ENCODE results near the gene DFFB. TPM values are rescaled to one million over a fixed set of nuclear protein-coding genes. Genes with fewer than 3 reads are reported as not detected.
A peak's percentile ranks its signal among the peaks of the same experiment; 100 is the strongest.

DFFB gene
- total and polyA plus RNA-seq, 8 donors = 5.4 to 14.7 (median 11.2) TPM

GRCh38 chr1:3883194-3883925 is 26.1 kb downstream of the DFFB start:
- Histone ChIP-seq H3K4me3 (no peak overlapping the region), H3K4me1 (no peaks in the 10 kb centered on the region), H3K27ac (no peak overlapping the region), H3K36me3 (peaks cover 0 to 83% of the 10 kb centered on the region in 2 donors), H3K9me3 (peaks cover 0 to 14% of the 10 kb centered on the region in 2 donors), H3K27me3 (no peaks in the 10 kb centered on the region)
- intact Hi-C loops (cut with DNase I) = no loop called here
- DNase-seq (peak in 1 of 4 donors; percentile 31), ATAC-seq (no peak)
- TF ChIP-seq CTCF (IDR thresholded peaks at IDR 0.05) = no peak

- no peaks in the 10 kb centered on the region for H3K9me3 ChIP-seq
- no peak overlapping the region for H3K4me3 ChIP-seq
- intact Hi-C loops (cut with DNase I) = no loop called here
- no peak overlapping the region for H3K27ac ChIP-seq
- H3K36me3 ChIP-seq = peaks cover 0 to 83% of the 10 kb centered on the region in 2 donors
- no peaks in the 10 kb centered on the region for H3K27me3 ChIP-seq
- DNase-seq = peak in 1 of 4 donors; percentile 43
- no peak for ATAC-seq
- TF ChIP-seq CTCF (IDR thresholded peaks at IDR 0.05) = no peak
- peaks cover 0 to under 1% of the 10 kb centered on the region in 2 donors for H3K4me1 ChIP-seq
These were observed 27.7 kb downstream of the DFFB start for GRCh38 chr1:3884966-3885365.

GRCh38 chr1:3885611-3886010 is 28.3 kb downstream of the DFFB start:
- ATAC-seq = no peak
- TF ChIP-seq CTCF (IDR thresholded peaks at IDR 0.05) = no peak
- H3K4me1 ChIP-seq = peaks cover 0 to 7% of the 10 kb centered on the region in 2 donors
- no peak overlapping the region for H3K4me3 ChIP-seq
- H3K27ac ChIP-seq = no peak overlapping the region
- DNase-seq = peak in 1 of 4 donors; percentile 57
- no peaks in the 10 kb centered on the region for H3K9me3 ChIP-seq
- H3K27me3 ChIP-seq = no peaks in the 10 kb centered on the region
- intact Hi-C loops (cut with DNase I) = no loop called here
- peaks cover 0 to 83% of the 10 kb centered on the region in 2 donors for H3K36me3 ChIP-seq

GRCh38 chr1:3886106-3886670 is 28.9 kb downstream of the DFFB start:
- H3K27ac ChIP-seq = no peak overlapping the region
- peaks cover 0 to 83% of the 10 kb centered on the region in 2 donors for H3K36me3 ChIP-seq
- TF ChIP-seq CTCF (IDR thresholded peaks at IDR 0.05) = no peak
- DNase-seq (peak in 1 of 4 donors; percentile 67), ATAC-seq (no peak)
- no peak overlapping the region for H3K4me3 ChIP-seq
- no peaks in the 10 kb centered on the region for H3K27me3 ChIP-seq
- intact Hi-C loops (cut with DNase I) = no loop called here
- H3K9me3 ChIP-seq = no peaks in the 10 kb centered on the region
- H3K4me1 ChIP-seq = peaks cover 0 to 11% of the 10 kb centered on the region in 2 donors

- intact Hi-C loops (cut with DNase I) = no loop called here
- ATAC-seq (no peak), DNase-seq (peak in 1 of 4 donors; percentile 33)
- Histone ChIP-seq H3K4me3 (no peak overlapping the region), H3K27ac (no peak overlapping the region), H3K27me3 (no peaks in the 10 kb centered on the region), H3K36me3 (peaks cover 0 to 86% of the 10 kb centered on the region in 2 donors), H3K4me1 (peaks cover 0 to 15% of the 10 kb centered on the region in 2 donors), H3K9me3 (no peaks in the 10 kb centered on the region)
- TF ChIP-seq CTCF (IDR thresholded peaks at IDR 0.05) = no peak
These were observed 29.4 kb downstream of the DFFB start for GRCh38 chr1:3886691-3887090.

Data from left lung (tissue), 10 donors.